ENCODE measurements around the gene ALDH6A1.

ALDH6A1 gene

GRCh38 chr14:74081491-74081890 lies 2.8 kb downstream of the ALDH6A1 start:
- no peak for DNase-seq (ENCODE audit: low spot score)
- no peak for TF ChIP-seq CTCF (IDR thresholded peaks at IDR 0.05; ENCODE audit: borderline replicate concordance, control extremely low read depth, extremely low read depth, insufficient read depth, missing control alignments)
- in situ Hi-C loops (cut with MboI; ENCODE audit: low sequenced_read_pairs, unreplicated experiment): no loop called here

- no peak for TF ChIP-seq CTCF (IDR thresholded peaks at IDR 0.05; ENCODE audit: borderline replicate concordance, control extremely low read depth, extremely low read depth, insufficient read depth, missing control alignments)
- DNase-seq (ENCODE audit: low spot score): no peak
These were observed 3.3 kb downstream of the ALDH6A1 start for GRCh38 chr14:74080820-74081460.

GRCh38 chr14:74077401-74077800 lies 6.9 kb downstream of the ALDH6A1 start:
- DNase-seq (ENCODE audit: low spot score): no peak
- in situ Hi-C loops (cut with MboI; ENCODE audit: low sequenced_read_pairs, unreplicated experiment): no loop called here
- no peak for TF ChIP-seq CTCF (IDR thresholded peaks at IDR 0.05; ENCODE audit: borderline replicate concordance, control extremely low read depth, extremely low read depth, insufficient read depth, missing control alignments)

More at GRCh38 chr14:74080820-74081460, 3.3 kb downstream of the ALDH6A1 start:
- in situ Hi-C loops (cut with MboI; ENCODE audit: low sequenced_read_pairs, unreplicated experiment): no loop called here

- DNase-seq (ENCODE audit: low spot score): no peak
- no peak for TF ChIP-seq CTCF (IDR thresholded peaks at IDR 0.05; ENCODE audit: borderline replicate concordance, control extremely low read depth, extremely low read depth, insufficient read depth, missing control alignments)
These were observed 18.3 kb downstream of the ALDH6A1 start for GRCh38 chr14:74065746-74066575.

GRCh38 chr14:74064883-74065282 lies 19.4 kb downstream of the ALDH6A1 start:
- no peak for TF ChIP-seq CTCF (IDR thresholded peaks at IDR 0.05; ENCODE audit: borderline replicate concordance, control extremely low read depth, extremely low read depth, insufficient read depth, missing control alignments)
- DNase-seq (ENCODE audit: low spot score): no peak
- in situ Hi-C loops (cut with MboI; ENCODE audit: low sequenced_read_pairs, unreplicated experiment): no loop called here

More at GRCh38 chr14:74065746-74066575, 18.3 kb downstream of the ALDH6A1 start:
- in situ Hi-C loops (cut with MboI; ENCODE audit: low sequenced_read_pairs, unreplicated experiment): no loop called here

GRCh38 chr14:74064426-74064825 lies 19.8 kb downstream of the ALDH6A1 start:
- TF ChIP-seq CTCF (IDR thresholded peaks at IDR 0.05; ENCODE audit: borderline replicate concordance, control extremely low read depth, extremely low read depth, insufficient read depth, missing control alignments): no peak
- in situ Hi-C loops (cut with MboI; ENCODE audit: low sequenced_read_pairs, unreplicated experiment): no loop called here
- DNase-seq (ENCODE audit: low spot score): no peak

All from GM13976 (cell line).